Thymus (tissue), 11 donors: ENCODE results near the gene GUCY1A1. TPM values are rescaled to one million over a fixed set of nuclear protein-coding genes. Genes with fewer than 3 reads are reported as not detected.

Source experiments
- DNase-seq, 9 donors: peaks; one replicate each; pipeline ENCODE4 v3.0.0-alpha.2; 2013; ENCODE audit warnings: low spot score in 9 of 9, low read depth in 6 of 9, missing footprints in 1 of 9
- H3K27ac ChIP-seq, 2 donors: one replicate each; pipeline ENCODE4 v1.5.1; 2013; ENCODE audit warnings: control low read depth in 1 of 2, low read depth in 1 of 2, low read length in 1 of 2, mild to moderate bottlenecking in 1 of 2, moderate library complexity in 1 of 2
- H3K27me3 ChIP-seq, 2 donors: one replicate each; pipeline ENCODE4 v1.5.1; 2013; ENCODE audit warnings: low read length in 1 of 2; ENCODE audit not compliant: control insufficient read depth in 2 of 2, insufficient read depth in 1 of 2
- H3K36me3 ChIP-seq, 2 donors: one replicate each; pipeline ENCODE4 v1.5.1; 2013; ENCODE audit warnings: low read length in 1 of 2, mild to moderate bottlenecking in 1 of 2, moderate library complexity in 1 of 2; ENCODE audit not compliant: control insufficient read depth in 2 of 2, insufficient read depth in 2 of 2
- H3K4me1 ChIP-seq, 2 donors: one replicate each; pipeline ENCODE4 v1.5.1; 2013; ENCODE audit warnings: low read length in 2 of 2; ENCODE audit not compliant: control insufficient read depth in 2 of 2, insufficient read depth in 2 of 2
- H3K4me3 ChIP-seq, 2 donors: one replicate each; pipeline ENCODE4 v1.5.1; 2013; ENCODE audit warnings: low read length in 2 of 2, control low read depth in 1 of 2, mild to moderate bottlenecking in 1 of 2
- H3K9me3 ChIP-seq, 2 donors: one replicate each; pipeline ENCODE4 v1.5.1; 2013; ENCODE audit warnings: low read length in 1 of 2, mild to moderate bottlenecking in 1 of 2; ENCODE audit not compliant: control insufficient read depth in 2 of 2, insufficient read depth in 1 of 2
- WGBS: extraction: QIAGEN DNeasy Blood & Tissue Kit; methylation state at CpG from one replicate; pipeline ENCODE4 v1.1.7; 2013; 5-methylcytosine and 5-hydroxymethylcytosine counted together
- polyA plus RNA-seq: library from polyadenylated mRNA; stranded (reverse); fragments of 200-250 nt; gene quantifications from one replicate; pipeline ENCODE4 v1.2.3, GENCODE V29; 2013
- total RNA-seq: library from RNA; stranded (reverse); fragments of 120-200 nt; gene quantifications from one replicate; pipeline ENCODE4 v1.2.4, GENCODE V29; 2013
- donor health status: healthy.

The GUCY1A1 gene
- total and polyA plus RNA-seq, 2 donors = 2.9 to 16.6 TPM

GRCh38 chr4:155757745-155758265 is 91.2 kb downstream of the GUCY1A1 start:
- 99% methylated on average over 1 of the region's 1 CpG for WGBS
- Histone ChIP-seq H3K9me3 (no peaks in the 10 kb centered on the region), H3K27me3 (peaks cover 0 to 5% of the 10 kb centered on the region in 2 donors), H3K27ac (no peak overlapping the region), H3K4me3 (no peak overlapping the region), H3K4me1 (peaks cover 0 to 8% of the 10 kb centered on the region in 2 donors), H3K36me3 (no peaks in the 10 kb centered on the region)
- DNase-seq = no peak

GRCh38 chr4:155758481-155759371 is 92.1 kb downstream of the GUCY1A1 start, which contains the start of gene GUCY1B1:
Gene GUCY1B1, plus strand, starts transcription at chr4:155759021. Its CDS starts 120 bp downstream, at chr4:155759141.
- Histone ChIP-seq H3K4me1 (peaks cover 0 to 8% of the 10 kb centered on the region in 2 donors), H3K27me3 (peaks cover 0 to 5% of the 10 kb centered on the region in 2 donors), H3K27ac (peak within 1 kb of the TSS; percentile 27 to 66), H3K36me3 (no peaks in the 10 kb centered on the region), H3K4me3 (peak within 1 kb of the TSS; percentile 60 to 70), H3K9me3 (no peaks in the 10 kb centered on the region)
- WGBS = 8% methylated on average over 51 of the region's 51 CpGs
- peak; percentile 80 to 96 (median 86) for DNase-seq

DNA sequence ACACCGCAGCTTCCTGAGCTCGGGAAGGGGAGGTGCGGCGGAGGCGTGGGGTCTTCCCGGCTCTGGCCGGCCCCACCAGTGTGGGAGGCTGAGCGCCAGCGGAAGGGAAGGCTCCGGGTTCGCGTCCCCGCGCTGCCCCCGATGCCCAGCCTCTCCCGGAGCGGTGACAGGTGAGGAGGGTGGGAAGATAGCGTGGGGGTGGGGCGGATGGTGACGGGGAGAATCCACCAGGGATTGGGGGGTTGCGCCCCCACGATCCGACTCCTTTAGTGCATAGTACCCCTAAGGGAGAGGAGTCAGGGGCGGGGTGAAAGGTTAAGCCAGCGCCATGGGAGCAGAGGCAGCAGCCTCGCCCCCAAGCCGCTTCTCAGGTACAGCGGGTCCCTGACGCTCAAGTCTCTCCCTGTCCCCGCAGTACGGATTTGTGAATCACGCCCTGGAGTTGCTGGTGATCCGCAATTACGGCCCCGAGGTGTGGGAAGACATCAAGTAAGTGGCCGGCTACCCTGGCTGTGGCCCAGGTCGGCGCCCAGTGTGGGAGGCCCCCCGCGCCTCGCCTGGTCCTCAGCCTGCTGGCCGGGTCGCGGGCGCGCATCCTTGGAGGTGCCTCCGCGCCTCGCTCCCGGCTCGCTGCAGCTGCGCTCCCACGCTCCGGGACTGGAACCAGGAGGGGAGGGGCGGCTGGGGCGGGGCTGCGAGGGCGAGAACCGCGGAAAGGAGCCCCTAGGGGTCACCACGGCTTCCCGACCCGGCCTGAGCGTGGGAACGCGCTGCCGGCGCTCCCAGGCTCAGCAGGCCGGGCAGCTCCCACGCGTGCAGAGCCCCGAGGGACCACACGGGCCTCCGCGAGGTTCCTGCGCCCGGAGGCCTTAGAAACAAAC is 93.0 kb downstream of the GUCY1A1 start:
- peak overlapping the region; percentile 27 to 66 for H3K27ac ChIP-seq
- H3K27me3 ChIP-seq = peaks cover 0 to 5% of the 10 kb centered on the region in 2 donors
- peak in 6 of 9 donors; percentile 12 to 61 (median 24) for DNase-seq
- peaks cover 0 to 8% of the 10 kb centered on the region in 2 donors for H3K4me1 ChIP-seq
- H3K4me3 ChIP-seq = peak overlapping the region; percentile 60 to 70
- under 1% methylated on average over 77 of the region's 77 CpGs for WGBS
- no peaks in the 10 kb centered on the region for H3K9me3 ChIP-seq
- no peaks in the 10 kb centered on the region for H3K36me3 ChIP-seq

GRCh38 chr4:155761047-155761446 is 94.4 kb downstream of the GUCY1A1 start:
- DNase-seq = no peak
- Histone ChIP-seq H3K27me3 (peaks cover 0 to 5% of the 10 kb centered on the region in 2 donors), H3K36me3 (no peaks in the 10 kb centered on the region), H3K9me3 (no peaks in the 10 kb centered on the region), H3K4me1 (peaks cover 0 to 8% of the 10 kb centered on the region in 2 donors), H3K4me3 (no peak overlapping the region), H3K27ac (no peak overlapping the region)
- 96% methylated on average over 3 of the region's 3 CpGs for WGBS

DNA sequence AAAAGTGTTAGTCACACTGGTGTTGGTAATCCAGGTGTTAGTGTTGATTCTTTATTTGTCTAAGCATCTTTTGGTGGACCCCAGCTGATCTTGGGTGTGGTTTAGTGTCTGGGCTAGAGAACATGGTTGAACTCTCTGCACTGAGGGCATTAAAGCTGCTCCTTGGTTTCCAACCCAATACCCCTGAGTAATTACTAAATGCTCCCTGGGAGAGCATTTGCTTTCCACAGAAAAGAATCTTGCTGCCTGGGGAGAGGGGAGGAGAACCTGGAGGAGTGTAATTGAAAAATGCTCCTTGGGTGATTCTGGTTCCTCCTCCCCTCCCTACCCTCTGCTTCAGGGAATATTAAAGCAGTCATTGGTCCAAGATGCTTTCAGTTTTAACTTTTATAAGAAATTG is 95.3 kb downstream of the GUCY1A1 start:
- Histone ChIP-seq H3K27me3 (peaks cover 0 to 5% of the 10 kb centered on the region in 2 donors), H3K9me3 (no peaks in the 10 kb centered on the region), H3K36me3 (no peaks in the 10 kb centered on the region), H3K4me3 (no peak overlapping the region), H3K27ac (no peak overlapping the region), H3K4me1 (peaks cover 0 to 8% of the 10 kb centered on the region in 2 donors)
- DNase-seq = no peak

GRCh38 chr4:155762334-155762733 is 95.7 kb downstream of the GUCY1A1 start:
- no peak for DNase-seq
- Histone ChIP-seq H3K4me1 (peaks cover 0 to 8% of the 10 kb centered on the region in 2 donors), H3K36me3 (no peaks in the 10 kb centered on the region), H3K4me3 (no peak overlapping the region), H3K9me3 (no peaks in the 10 kb centered on the region), H3K27ac (no peak overlapping the region), H3K27me3 (peaks cover 0 to 5% of the 10 kb centered on the region in 2 donors)

GRCh38 chr4:155763551-155763950 is 96.9 kb downstream of the GUCY1A1 start:
- no peak overlapping the region for H3K27ac ChIP-seq
- WGBS = 95% methylated on average over 2 of the region's 2 CpGs
- no peak for DNase-seq

GRCh38 chr4:155765149-155765548 is 98.5 kb downstream of the GUCY1A1 start:
- no peaks in the 10 kb centered on the region for H3K36me3 ChIP-seq
- H3K27me3 ChIP-seq = no peaks in the 10 kb centered on the region
- no peaks in the 10 kb centered on the region for H3K4me1 ChIP-seq
- 76% methylated on average over 3 of the region's 3 CpGs for WGBS
- no peaks in the 10 kb centered on the region for H3K9me3 ChIP-seq
- DNase-seq = no peak
- no peak overlapping the region for H3K27ac ChIP-seq
- H3K4me3 ChIP-seq = no peak overlapping the region

More at GRCh38 chr4:155763551-155763950, 96.9 kb downstream of the GUCY1A1 start:
- no peak overlapping the region for H3K4me3 ChIP-seq
- peaks cover 0 to 5% of the 10 kb centered on the region in 2 donors for H3K27me3 ChIP-seq
- H3K9me3 ChIP-seq = no peaks in the 10 kb centered on the region
- peaks cover 0 to 6% of the 10 kb centered on the region in 2 donors for H3K4me1 ChIP-seq
- no peaks in the 10 kb centered on the region for H3K36me3 ChIP-seq
